ENCODE data around the gene ABCA13.

ABCA13 gene

GRCh38 chr7:48452218-48452617 is 281.0 kb downstream of the ABCA13 start:
- no peak for TF ChIP-seq POLR2AphosphoS5 (IDR thresholded peaks at IDR 0.05; ENCODE audit: low read depth, low read length)
- TF ChIP-seq TAF1 (IDR thresholded peaks at IDR 0.05; ENCODE audit: borderline replicate concordance, insufficient read depth, low read length), result no peak
- no peak for TF ChIP-seq REST (IDR thresholded peaks at IDR 0.05; ENCODE audit: insufficient read depth in 1 of 2, low read depth in 2 of 2, low read length in 2 of 2)
- TF ChIP-seq SIN3A (IDR thresholded peaks at IDR 0.05; ENCODE audit: borderline replicate concordance, insufficient read depth, low read length), result no peak
- no peak for TF ChIP-seq FOXP2 (optimal IDR thresholded peaks at IDR 0.05; ENCODE audit: borderline replicate concordance, extremely low read depth, extremely low read length, insufficient read depth)

- no peak for TF ChIP-seq SIN3A (IDR thresholded peaks at IDR 0.05; ENCODE audit: borderline replicate concordance, insufficient read depth, low read length)
- no peak for TF ChIP-seq FOXP2 (optimal IDR thresholded peaks at IDR 0.05; ENCODE audit: borderline replicate concordance, extremely low read depth, extremely low read length, insufficient read depth)
- TF ChIP-seq TAF1 (IDR thresholded peaks at IDR 0.05; ENCODE audit: borderline replicate concordance, insufficient read depth, low read length), result no peak
These were observed 283.5 kb downstream of the ABCA13 start for GRCh38 chr7:48454750-48455192.

GRCh38 chr7:48455363-48455762 is 284.1 kb downstream of the ABCA13 start:
- TF ChIP-seq FOXP2 (optimal IDR thresholded peaks at IDR 0.05; ENCODE audit: borderline replicate concordance, extremely low read depth, extremely low read length, insufficient read depth), result no peak
- TF ChIP-seq TAF1 (IDR thresholded peaks at IDR 0.05; ENCODE audit: borderline replicate concordance, insufficient read depth, low read length), result no peak
- TF ChIP-seq SIN3A (IDR thresholded peaks at IDR 0.05; ENCODE audit: borderline replicate concordance, insufficient read depth, low read length), result no peak
- no peak for TF ChIP-seq POLR2AphosphoS5 (IDR thresholded peaks at IDR 0.05; ENCODE audit: low read depth, low read length)
- no peak for TF ChIP-seq REST (IDR thresholded peaks at IDR 0.05; ENCODE audit: insufficient read depth in 1 of 2, low read depth in 2 of 2, low read length in 2 of 2)

- TF ChIP-seq POLR2AphosphoS5 (IDR thresholded peaks at IDR 0.05; ENCODE audit: low read depth, low read length) (no peak), SIN3A (IDR thresholded peaks at IDR 0.05; ENCODE audit: borderline replicate concordance, insufficient read depth, low read length) (no peak), TAF1 (IDR thresholded peaks at IDR 0.05; ENCODE audit: borderline replicate concordance, insufficient read depth, low read length) (no peak), FOXP2 (optimal IDR thresholded peaks at IDR 0.05; ENCODE audit: borderline replicate concordance, extremely low read depth, extremely low read length, insufficient read depth) (no peak), REST (IDR thresholded peaks at IDR 0.05; ENCODE audit: insufficient read depth in 1 of 2, low read depth in 2 of 2, low read length in 2 of 2) (no peak)
These were observed 287.7 kb downstream of the ABCA13 start for GRCh38 chr7:48458701-48459524.

- TF ChIP-seq TAF1 (IDR thresholded peaks at IDR 0.05; ENCODE audit: borderline replicate concordance, insufficient read depth, low read length), result no peak
- no peak for TF ChIP-seq REST (IDR thresholded peaks at IDR 0.05; ENCODE audit: insufficient read depth in 1 of 2, low read depth in 2 of 2, low read length in 2 of 2)
- TF ChIP-seq POLR2AphosphoS5 (IDR thresholded peaks at IDR 0.05; ENCODE audit: low read depth, low read length), result no peak
- no peak for TF ChIP-seq SIN3A (IDR thresholded peaks at IDR 0.05; ENCODE audit: borderline replicate concordance, insufficient read depth, low read length)
- no peak for TF ChIP-seq FOXP2 (optimal IDR thresholded peaks at IDR 0.05; ENCODE audit: borderline replicate concordance, extremely low read depth, extremely low read length, insufficient read depth)
These were observed 295.5 kb downstream of the ABCA13 start for GRCh38 chr7:48466713-48467112.
